Measurements from ENCODE around the gene SSTR3. TPM values are rescaled to one million over a fixed set of nuclear protein-coding genes. Genes with fewer than 3 reads are reported as not detected.

The SSTR3 gene
- total and polyA plus RNA-seq, 10 of the 15 experiments (the other 5 are each of a cell fraction or from before 2014, with no cell fraction given) = 0.03 to 4.5 (median 2.4) TPM

DNA sequence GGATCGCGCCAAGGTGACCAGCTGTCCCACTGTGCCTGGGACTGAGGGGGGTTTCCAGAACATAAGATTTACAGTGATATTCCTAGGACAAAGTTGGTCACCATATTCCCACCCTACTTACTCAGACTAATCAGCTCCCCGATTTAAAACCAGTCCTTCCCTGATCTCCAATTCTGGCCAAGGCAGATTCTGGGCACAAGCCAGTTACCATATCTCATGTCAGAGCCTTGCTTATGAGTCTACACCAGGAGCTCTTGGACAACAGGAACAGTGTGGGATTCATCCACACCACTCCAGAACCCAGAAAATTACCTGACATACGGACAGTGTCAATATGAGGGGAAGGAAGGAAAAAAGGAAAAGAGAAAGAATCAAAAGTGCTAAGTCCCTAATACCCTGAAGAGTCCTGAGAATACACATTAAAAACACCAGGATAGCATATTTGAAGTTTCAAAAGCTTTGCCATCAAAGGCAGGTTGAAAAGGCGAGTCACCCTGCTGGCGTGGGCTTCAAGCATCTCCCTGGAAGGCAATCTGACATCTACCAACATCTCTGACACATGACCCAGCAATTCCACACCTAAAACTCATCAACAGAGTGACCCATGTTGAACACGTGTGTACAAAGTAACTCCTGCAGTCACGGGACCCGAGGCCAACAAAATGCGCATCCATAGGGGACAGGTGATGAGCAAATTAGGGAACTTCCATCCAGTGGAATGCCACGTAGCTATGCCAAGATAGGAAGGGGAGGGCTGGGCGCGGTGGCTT lies 54.6 kb downstream of the SSTR3 start (continued):
- TF ChIP-seq, protein P1, sequence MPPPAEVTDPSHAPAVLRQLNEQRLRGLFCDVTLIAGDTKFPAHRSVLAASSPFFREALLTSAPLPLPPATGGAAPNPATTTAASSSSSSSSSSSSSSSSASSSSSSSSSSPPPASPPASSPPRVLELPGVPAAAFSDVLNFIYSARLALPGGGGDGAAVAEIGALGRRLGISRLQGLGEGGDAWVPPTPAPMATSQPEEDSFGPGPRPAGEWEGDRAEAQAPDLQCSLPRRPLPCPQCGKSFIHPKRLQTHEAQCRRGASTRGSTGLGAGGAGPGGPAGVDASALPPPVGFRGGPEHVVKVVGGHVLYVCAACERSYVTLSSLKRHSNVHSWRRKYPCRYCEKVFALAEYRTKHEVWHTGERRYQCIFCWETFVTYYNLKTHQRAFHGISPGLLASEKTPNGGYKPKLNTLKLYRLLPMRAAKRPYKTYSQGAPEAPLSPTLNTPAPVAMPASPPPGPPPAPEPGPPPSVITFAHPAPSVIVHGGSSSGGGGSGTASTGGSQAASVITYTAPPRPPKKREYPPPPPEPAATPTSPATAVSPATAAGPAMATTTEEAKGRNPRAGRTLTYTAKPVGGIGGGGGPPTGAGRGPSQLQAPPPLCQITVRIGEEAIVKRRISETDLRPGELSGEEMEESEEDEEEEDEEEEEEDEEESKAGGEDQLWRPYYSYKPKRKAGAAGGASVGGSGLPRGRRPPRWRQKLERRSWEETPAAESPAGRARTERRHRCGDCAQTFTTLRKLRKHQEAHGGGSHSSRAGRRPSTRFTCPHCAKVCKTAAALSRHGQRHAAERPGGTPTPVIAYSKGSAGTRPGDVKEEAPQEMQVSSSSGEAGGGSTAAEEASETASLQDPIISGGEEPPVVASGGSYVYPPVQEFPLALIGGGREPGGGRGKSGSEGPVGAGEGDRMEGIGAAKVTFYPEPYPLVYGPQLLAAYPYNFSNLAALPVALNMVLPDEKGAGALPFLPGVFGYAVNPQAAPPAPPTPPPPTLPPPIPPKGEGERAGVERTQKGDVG (CRISPR knock-in tag; IDR thresholded peaks at IDR 0.05) = no peak
- TF ChIP-seq, protein P2, sequence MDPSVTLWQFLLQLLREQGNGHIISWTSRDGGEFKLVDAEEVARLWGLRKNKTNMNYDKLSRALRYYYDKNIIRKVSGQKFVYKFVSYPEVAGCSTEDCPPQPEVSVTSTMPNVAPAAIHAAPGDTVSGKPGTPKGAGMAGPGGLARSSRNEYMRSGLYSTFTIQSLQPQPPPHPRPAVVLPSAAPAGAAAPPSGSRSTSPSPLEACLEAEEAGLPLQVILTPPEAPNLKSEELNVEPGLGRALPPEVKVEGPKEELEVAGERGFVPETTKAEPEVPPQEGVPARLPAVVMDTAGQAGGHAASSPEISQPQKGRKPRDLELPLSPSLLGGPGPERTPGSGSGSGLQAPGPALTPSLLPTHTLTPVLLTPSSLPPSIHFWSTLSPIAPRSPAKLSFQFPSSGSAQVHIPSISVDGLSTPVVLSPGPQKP (IDR thresholded peaks at IDR 0.05; ENCODE audit: low read depth, low read length) = no peak
- TF ChIP-seq, protein P3, sequence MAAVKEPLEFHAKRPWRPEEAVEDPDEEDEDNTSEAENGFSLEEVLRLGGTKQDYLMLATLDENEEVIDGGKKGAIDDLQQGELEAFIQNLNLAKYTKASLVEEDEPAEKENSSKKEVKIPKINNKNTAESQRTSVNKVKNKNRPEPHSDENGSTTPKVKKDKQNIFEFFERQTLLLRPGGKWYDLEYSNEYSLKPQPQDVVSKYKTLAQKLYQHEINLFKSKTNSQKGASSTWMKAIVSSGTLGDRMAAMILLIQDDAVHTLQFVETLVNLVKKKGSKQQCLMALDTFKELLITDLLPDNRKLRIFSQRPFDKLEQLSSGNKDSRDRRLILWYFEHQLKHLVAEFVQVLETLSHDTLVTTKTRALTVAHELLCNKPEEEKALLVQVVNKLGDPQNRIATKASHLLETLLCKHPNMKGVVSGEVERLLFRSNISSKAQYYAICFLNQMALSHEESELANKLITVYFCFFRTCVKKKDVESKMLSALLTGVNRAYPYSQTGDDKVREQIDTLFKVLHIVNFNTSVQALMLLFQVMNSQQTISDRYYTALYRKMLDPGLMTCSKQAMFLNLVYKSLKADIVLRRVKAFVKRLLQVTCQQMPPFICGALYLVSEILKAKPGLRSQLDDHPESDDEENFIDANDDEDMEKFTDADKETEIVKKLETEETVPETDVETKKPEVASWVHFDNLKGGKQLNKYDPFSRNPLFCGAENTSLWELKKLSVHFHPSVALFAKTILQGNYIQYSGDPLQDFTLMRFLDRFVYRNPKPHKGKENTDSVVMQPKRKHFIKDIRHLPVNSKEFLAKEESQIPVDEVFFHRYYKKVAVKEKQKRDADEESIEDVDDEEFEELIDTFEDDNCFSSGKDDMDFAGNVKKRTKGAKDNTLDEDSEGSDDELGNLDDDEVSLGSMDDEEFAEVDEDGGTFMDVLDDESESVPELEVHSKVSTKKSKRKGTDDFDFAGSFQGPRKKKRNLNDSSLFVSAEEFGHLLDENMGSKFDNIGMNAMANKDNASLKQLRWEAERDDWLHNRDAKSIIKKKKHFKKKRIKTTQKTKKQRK (IDR thresholded peaks at IDR 0.05; ENCODE audit: low read depth, low read length) = no peak
- TF ChIP-seq, protein P4, sequence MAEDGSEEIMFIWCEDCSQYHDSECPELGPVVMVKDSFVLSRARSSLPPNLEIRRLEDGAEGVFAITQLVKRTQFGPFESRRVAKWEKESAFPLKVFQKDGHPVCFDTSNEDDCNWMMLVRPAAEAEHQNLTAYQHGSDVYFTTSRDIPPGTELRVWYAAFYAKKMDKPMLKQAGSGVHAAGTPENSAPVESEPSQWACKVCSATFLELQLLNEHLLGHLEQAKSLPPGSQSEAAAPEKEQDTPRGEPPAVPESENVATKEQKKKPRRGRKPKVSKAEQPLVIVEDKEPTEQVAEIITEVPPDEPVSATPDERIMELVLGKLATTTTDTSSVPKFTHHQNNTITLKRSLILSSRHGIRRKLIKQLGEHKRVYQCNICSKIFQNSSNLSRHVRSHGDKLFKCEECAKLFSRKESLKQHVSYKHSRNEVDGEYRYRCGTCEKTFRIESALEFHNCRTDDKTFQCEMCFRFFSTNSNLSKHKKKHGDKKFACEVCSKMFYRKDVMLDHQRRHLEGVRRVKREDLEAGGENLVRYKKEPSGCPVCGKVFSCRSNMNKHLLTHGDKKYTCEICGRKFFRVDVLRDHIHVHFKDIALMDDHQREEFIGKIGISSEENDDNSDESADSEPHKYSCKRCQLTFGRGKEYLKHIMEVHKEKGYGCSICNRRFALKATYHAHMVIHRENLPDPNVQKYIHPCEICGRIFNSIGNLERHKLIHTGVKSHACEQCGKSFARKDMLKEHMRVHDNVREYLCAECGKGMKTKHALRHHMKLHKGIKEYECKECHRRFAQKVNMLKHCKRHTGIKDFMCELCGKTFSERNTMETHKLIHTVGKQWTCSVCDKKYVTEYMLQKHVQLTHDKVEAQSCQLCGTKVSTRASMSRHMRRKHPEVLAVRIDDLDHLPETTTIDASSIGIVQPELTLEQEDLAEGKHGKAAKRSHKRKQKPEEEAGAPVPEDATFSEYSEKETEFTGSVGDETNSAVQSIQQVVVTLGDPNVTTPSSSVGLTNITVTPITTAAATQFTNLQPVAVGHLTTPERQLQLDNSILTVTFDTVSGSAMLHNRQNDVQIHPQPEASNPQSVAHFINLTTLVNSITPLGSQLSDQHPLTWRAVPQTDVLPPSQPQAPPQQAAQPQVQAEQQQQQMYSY (CRISPR knock-in tag; IDR thresholded peaks at IDR 0.05) = no peak
- TF ChIP-seq BRCA1 (IDR thresholded peaks at IDR 0.05; ENCODE audit: low read depth, low read length) = no peak

Data from GM12878 (cell line).